B cell (primary cell): ENCODE data around the gene RASA3. TPM values are rescaled to one million over a fixed set of nuclear protein-coding genes. Genes with fewer than 3 reads are reported as not detected.

Experiments used
- ATAC-seq: fragments of 200-7000 bp; cut with Tn5 transposase; one replicate; pipeline ENCODE4 v1.10.0; 2021; ENCODE audit warnings: low read depth, mild to moderate bottlenecking, moderate number of reproducible peaks, moderate library complexity
- CTCF ChIA-PET: fragments of 350-600 bp; sonication (Branson Sonifier 250); formaldehyde crosslinking; loops from one replicate; lab custom pipeline; 2021; ENCODE audit warnings: antibody characterized with exemption, inconsistent platforms; lab: Charles Lee
- POLR2A ChIA-PET: fragments of 350-600 bp; sonication (Branson Sonifier 250); formaldehyde crosslinking; loops from one replicate; lab custom pipeline; 2021; ENCODE audit warnings: antibody characterized with exemption; lab: Charles Lee
- DNase-seq: peaks from one replicate; pipeline ENCODE4 v3.0.0; 2013
- H2AFZ ChIP-seq: 2 replicates; pipeline ENCODE4 v1.6.1; 2012; ENCODE audit warnings: mild to moderate bottlenecking, low read depth, low read length; ENCODE audit not compliant: insufficient read depth, poor library complexity, severe bottlenecking
- H3K27ac ChIP-seq, 2 donors: 1 replicate in 1 of 2; 2 replicates in 1 of 2; pipeline ENCODE4 v1.5.1; 2012 to 2013; ENCODE audit warnings: low read length in 2 of 2, mild to moderate bottlenecking in 2 of 2, moderate library complexity in 1 of 2
- H3K27me3 ChIP-seq, 4 experiments: fragments of 200-600 bp in 1 of 4; sonication (generic) in 1 of 4; replicated peaks in 1 of 4; 1 replicate in 2 of 4; 2 replicates in 2 of 4; pipeline versions ENCODE4 v1.6.1 to v1.7.0; 2013 to 2016; ENCODE audit warnings: low read length in 3 of 4, mild to moderate bottlenecking in 2 of 4, mixed read lengths in 1 of 4, moderate library complexity in 1 of 4; ENCODE audit not compliant: insufficient read depth in 4 of 4, control insufficient read depth in 3 of 4; ENCODE audit errors: control extremely low read depth in 1 of 4
- H3K36me3 ChIP-seq, 2 experiments: replicated peaks in 1 of 2; 1 replicate in 1 of 2; 2 replicates in 1 of 2; pipeline versions ENCODE4 v1.6.1 to v1.7.1; 2013; ENCODE audit warnings: low read length in 1 of 2; ENCODE audit not compliant: insufficient read depth in 2 of 2, control insufficient read depth in 1 of 2; ENCODE audit errors: control extremely low read depth in 1 of 2, extremely low read depth in 1 of 2
- H3K4me1 ChIP-seq, 2 donors: fragments of 200-600 bp in 1 of 2; sonication (generic) in 1 of 2; 1 replicate in 1 of 2; 2 replicates in 1 of 2; pipeline versions ENCODE4 v1.5.1 to v1.6.1; 2013 to 2017; ENCODE audit warnings: low read length in 2 of 2; ENCODE audit not compliant: control insufficient read depth in 2 of 2, insufficient read depth in 2 of 2
- H3K4me2 ChIP-seq: replicated peaks from 2 replicates; pipeline ENCODE3; 2012; ENCODE audit warnings: mild to moderate bottlenecking, low read depth, low read length; ENCODE audit not compliant: poor library complexity, severe bottlenecking
- H3K4me3 ChIP-seq, 5 experiments: fragments of 200-600 bp in 1 of 5; sonication (generic) in 1 of 5; 1 replicate in 3 of 5; 2 replicates in 2 of 5; pipeline versions ENCODE4 v1.5.1 to v1.7.0; 2011 to 2016; ENCODE audit warnings: low read length in 4 of 5, mild to moderate bottlenecking in 4 of 5, low read depth in 2 of 5, control low read depth in 1 of 5, moderate library complexity in 1 of 5; ENCODE audit not compliant: insufficient read depth in 1 of 5; ENCODE audit errors: control extremely low read depth in 1 of 5, extremely low read depth in 1 of 5
- H3K79me2 ChIP-seq: fragments of 200-600 bp; sonication (generic); one replicate; pipeline ENCODE4 v1.6.0; 2016; ENCODE audit warnings: low read length; ENCODE audit not compliant: control insufficient read depth, insufficient read depth
- H3K9ac ChIP-seq: fragments of 200-600 bp; sonication (generic); 2 replicates; pipeline ENCODE4 v1.6.1; 2017; ENCODE audit warnings: mild to moderate bottlenecking, low read length, moderate library complexity
- H3K9me3 ChIP-seq, 3 donors: one replicate each; pipeline versions ENCODE4 v1.6.1 to v1.7.1; 2013; ENCODE audit warnings: low read length in 2 of 3; ENCODE audit not compliant: control insufficient read depth in 2 of 3, insufficient read depth in 1 of 3; ENCODE audit errors: control extremely low read depth in 1 of 3
- H4K20me1 ChIP-seq: 2 replicates; pipeline ENCODE4 v1.6.0; 2012; ENCODE audit warnings: mild to moderate bottlenecking, low read length; ENCODE audit not compliant: insufficient read depth, control insufficient read depth, poor library complexity, severe bottlenecking
- H3K27ac Mint-ChIP-seq: one replicate; pipeline ENCODE4 v1.8.0; 2021; ENCODE audit warnings: mixed read lengths
- H3K27me3 Mint-ChIP-seq: one replicate; pipeline ENCODE4 v1.8.0; 2021; ENCODE audit warnings: mixed read lengths
- H3K4me1 Mint-ChIP-seq: one replicate; pipeline ENCODE4 v1.8.0; 2021; ENCODE audit warnings: mixed read lengths
- H3K4me3 Mint-ChIP-seq: one replicate; pipeline ENCODE4 v1.8.0; 2021; ENCODE audit warnings: mixed read lengths
- H3K9me3 Mint-ChIP-seq: one replicate; pipeline ENCODE4 v1.8.0; 2022; ENCODE audit warnings: mixed read lengths; ENCODE audit not compliant: insufficient read depth
- EZH2 ChIP-seq: IDR thresholded peaks from 2 replicates; pipeline ENCODE4 v1.6.1; 2012; ENCODE audit warnings: borderline replicate concordance, low read depth, mild to moderate bottlenecking, moderate library complexity, low read length; ENCODE audit not compliant: insufficient read depth, poor library complexity, severe bottlenecking
- WGBS: methylation state at CpG from one replicate; pipeline ENCODE4 v1.1.5; 2013; ENCODE audit warnings: missing lambda C conversion rate; ENCODE audit not compliant: insufficient coverage; 5-methylcytosine and 5-hydroxymethylcytosine counted together
- intact Hi-C: fragments of 100-400 bp; cut with micrococcal nuclease; formaldehyde crosslinking; loops from one replicate; pipeline ENCODE4 v1.10.0; 2022
- polyA plus RNA-seq: library from polyadenylated mRNA; depleted of rRNA; stranded (reverse); fragments of >200 nt; gene quantifications from 2 replicates; pipeline ENCODE4 v1.2.3, GENCODE V29; 2012
- total RNA-seq, 2 donors: library from RNA; stranded (reverse); fragments of 120-200 nt in 1 of 2; gene quantifications; 1 replicate in 1 of 2; 2 replicates in 1 of 2; pipeline versions ENCODE4 v1.2.3 to v1.2.4, GENCODE V29; 2013 to 2022
- TF ChIP-seq, protein P1 (sequence below): fragments of 200-600 bp; IDR thresholded peaks from one replicate; pipeline ENCODE4 v1.8.0; 2022; ENCODE audit warnings: antibody characterized with exemption, mild to moderate bottlenecking

RASA3 gene
- total and polyA plus RNA-seq, 2 donors (not counting 1 experiment from before 2014, with no cell fraction given): 54.2 to 87.4 TPM

DNA sequence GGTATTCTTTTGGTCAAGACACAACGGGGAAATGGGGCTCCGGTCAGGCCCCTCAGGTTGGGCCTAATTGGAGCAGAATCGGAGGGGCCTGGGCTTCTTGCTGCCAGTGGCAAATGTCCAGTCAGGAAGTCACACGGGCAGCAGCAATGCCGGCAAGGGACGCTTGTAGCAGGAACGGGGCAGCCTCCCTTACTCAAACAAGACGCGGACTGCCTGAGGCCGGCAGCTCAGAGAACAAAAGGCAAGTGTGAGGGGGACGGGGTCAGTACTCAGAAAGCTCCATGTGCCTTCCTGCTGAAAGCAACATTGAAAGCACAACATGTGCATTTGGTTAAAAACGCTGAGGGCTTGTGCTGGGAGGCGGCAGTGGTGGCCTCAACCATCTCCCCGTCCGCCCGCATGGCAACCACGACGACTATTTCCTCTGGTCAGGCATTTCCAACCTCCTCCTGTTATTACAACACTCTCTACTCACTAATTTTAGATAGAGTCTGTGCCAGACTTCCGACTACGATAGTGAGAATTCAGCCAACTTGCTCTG, 20.5 kb upstream of the RASA3 start:
- peaks cover 29 to 49% of the 10 kb centered on the region in 2 donors for H3K4me1 ChIP-seq
- WGBS: 90% methylated on average over 20 of the region's 20 CpGs
- Mint-ChIP-seq H3K4me1 (peaks cover 45% of the 10 kb centered on the region), H3K4me3 (no peak overlapping the region), H3K27me3 (peaks cover 13% of the 10 kb centered on the region), H3K9me3 (no peaks in the 10 kb centered on the region), H3K27ac (no peak overlapping the region)
- intact Hi-C loops: no loop called here
- no peaks in the 10 kb centered on the region for H4K20me1 ChIP-seq
- H3K4me3 ChIP-seq: no peak overlapping the region
- H3K9ac ChIP-seq: no peak overlapping the region
- POLR2A ChIA-PET: no interaction called here
- H3K27me3 ChIP-seq: no peaks in the 10 kb centered on the region
- no peaks in the 10 kb centered on the region for H3K9me3 ChIP-seq
- H3K79me2 ChIP-seq: peaks cover 12% of the 10 kb centered on the region
- H3K4me2 ChIP-seq: no peak overlapping the region
- no peaks in the 10 kb centered on the region for H3K36me3 ChIP-seq
- CTCF ChIA-PET: no interaction called here
- TF ChIP-seq EZH2: no peak
- TF ChIP-seq, protein P1, sequence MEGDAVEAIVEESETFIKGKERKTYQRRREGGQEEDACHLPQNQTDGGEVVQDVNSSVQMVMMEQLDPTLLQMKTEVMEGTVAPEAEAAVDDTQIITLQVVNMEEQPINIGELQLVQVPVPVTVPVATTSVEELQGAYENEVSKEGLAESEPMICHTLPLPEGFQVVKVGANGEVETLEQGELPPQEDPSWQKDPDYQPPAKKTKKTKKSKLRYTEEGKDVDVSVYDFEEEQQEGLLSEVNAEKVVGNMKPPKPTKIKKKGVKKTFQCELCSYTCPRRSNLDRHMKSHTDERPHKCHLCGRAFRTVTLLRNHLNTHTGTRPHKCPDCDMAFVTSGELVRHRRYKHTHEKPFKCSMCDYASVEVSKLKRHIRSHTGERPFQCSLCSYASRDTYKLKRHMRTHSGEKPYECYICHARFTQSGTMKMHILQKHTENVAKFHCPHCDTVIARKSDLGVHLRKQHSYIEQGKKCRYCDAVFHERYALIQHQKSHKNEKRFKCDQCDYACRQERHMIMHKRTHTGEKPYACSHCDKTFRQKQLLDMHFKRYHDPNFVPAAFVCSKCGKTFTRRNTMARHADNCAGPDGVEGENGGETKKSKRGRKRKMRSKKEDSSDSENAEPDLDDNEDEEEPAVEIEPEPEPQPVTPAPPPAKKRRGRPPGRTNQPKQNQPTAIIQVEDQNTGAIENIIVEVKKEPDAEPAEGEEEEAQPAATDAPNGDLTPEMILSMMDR: no peak
- DNase-seq (no peak), ATAC-seq (no peak)
- no peak overlapping the region for H3K27ac ChIP-seq
- H2AFZ ChIP-seq: no peak overlapping the region

DNA sequence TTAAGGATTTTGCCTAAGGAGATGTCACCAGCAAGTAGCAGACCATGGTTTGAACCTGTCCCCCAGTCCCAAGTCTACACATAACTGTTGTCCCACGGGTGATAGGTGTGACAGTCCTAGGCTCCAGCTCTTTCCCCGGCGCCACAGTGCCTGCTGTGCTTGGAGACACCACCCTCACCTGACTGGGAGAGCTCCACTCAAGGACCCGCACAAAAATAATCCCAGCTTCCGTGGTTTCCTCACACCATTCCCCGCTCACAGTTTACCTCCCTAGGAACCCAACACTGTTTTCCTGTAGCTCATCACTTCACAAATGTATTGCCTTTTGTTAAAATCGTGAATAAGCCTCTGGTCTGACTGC, 19.8 kb upstream of the RASA3 start:
- ATAC-seq (no peak), DNase-seq (no peak)
- H3K9me3 ChIP-seq: no peaks in the 10 kb centered on the region
- H3K36me3 ChIP-seq: no peaks in the 10 kb centered on the region
- no peak for TF ChIP-seq EZH2
- TF ChIP-seq, protein P1: no peak
- no peak overlapping the region for H3K4me3 ChIP-seq
- no peak overlapping the region for H3K9ac ChIP-seq
- H3K9me3 Mint-ChIP-seq: no peaks in the 10 kb centered on the region
- H3K4me3 Mint-ChIP-seq: no peak overlapping the region
- H3K4me1 Mint-ChIP-seq: peaks cover 42% of the 10 kb centered on the region
- ChIA-PET POLR2A (no interaction called here), CTCF (no interaction called here)
- H3K27ac Mint-ChIP-seq: no peak overlapping the region
- H3K79me2 ChIP-seq: peaks cover 12% of the 10 kb centered on the region
- WGBS: 89% methylated on average over 7 of the region's 7 CpGs
- peaks cover 32 to 50% of the 10 kb centered on the region in 2 donors for H3K4me1 ChIP-seq
- H3K27me3 ChIP-seq: no peaks in the 10 kb centered on the region
- H4K20me1 ChIP-seq: no peaks in the 10 kb centered on the region
- intact Hi-C loops: no loop called here
- H3K27ac ChIP-seq: no peak overlapping the region
- H3K4me2 ChIP-seq: no peak overlapping the region
- H3K27me3 Mint-ChIP-seq: peaks cover 13% of the 10 kb centered on the region
- no peak overlapping the region for H2AFZ ChIP-seq
